ENCODE results near the gene IL1B.

IL1B gene

DNA sequence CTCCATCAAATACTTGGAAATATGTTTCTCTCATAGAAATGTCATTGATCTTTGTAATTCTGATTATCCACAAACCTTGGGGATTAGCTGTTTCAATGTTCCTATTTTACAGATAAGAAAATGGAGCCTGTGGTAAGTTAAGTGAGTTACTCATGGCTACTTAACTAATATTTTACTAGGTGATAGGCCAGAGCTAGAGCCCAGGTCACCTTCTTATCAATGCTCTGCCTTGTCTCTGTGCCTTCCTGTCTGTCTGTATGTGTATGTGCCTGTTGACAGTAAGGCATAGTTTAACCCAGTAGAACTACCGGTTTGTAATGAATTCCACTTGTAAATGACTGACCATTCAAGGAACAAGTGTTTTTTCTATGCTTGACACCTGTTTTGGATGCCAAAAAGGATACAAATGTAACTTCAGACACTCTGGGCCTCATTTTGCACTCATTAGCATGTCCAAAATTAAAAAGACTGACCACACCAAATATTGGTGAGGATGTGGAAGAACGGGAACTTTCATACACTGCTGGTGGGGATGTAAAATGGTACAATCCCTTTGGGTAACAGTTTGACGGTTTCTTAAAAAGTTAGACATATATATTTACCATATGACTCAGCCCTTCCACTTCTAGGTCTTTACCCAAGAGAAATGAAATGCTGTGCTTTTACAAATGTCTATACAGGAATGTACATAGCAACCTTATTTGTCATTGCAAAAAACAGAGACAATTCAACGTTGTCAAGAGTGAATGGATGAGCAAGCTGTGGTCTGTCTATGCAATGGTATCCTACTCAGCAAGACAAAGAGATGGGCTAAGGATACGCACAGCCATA is 32.7 kb downstream of the IL1B start:
- DNase-seq (ENCODE audit: low read depth) = no peak

DNA sequence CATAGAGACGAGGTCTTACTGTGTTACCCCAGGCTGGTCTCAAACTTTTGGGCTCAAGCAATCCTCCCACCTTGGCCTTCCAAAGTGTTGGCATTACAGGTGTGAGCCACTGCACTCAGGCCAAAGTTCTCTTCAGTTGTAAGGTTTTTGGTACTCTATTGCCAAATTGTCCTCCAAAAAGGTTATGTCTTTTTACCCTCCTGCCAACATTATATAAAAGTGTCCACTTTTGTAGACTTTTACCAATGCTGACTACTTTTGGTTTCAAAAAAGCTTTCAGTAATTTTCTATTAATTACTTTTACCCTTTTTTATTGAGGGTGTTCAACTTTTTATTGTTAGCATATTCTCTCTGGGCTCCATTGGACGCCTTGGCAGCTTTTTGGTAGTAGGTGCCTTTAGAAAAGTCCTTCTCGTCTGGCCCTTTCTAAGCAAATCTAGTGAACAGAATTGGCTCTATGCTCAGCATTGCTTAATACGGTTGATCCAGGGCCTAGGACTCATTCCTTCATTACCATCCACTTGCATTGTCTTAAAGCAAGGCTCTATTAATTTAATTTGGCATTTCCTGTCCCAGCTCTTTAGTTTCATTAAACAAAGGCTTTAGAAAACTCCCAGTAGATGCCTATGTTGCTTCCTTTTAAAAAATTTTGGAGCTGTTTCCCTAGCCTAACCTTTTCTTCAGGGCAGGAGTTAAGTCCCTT is 35.5 kb downstream of the IL1B start:
- no peak for DNase-seq (ENCODE audit: low read depth)

DNA sequence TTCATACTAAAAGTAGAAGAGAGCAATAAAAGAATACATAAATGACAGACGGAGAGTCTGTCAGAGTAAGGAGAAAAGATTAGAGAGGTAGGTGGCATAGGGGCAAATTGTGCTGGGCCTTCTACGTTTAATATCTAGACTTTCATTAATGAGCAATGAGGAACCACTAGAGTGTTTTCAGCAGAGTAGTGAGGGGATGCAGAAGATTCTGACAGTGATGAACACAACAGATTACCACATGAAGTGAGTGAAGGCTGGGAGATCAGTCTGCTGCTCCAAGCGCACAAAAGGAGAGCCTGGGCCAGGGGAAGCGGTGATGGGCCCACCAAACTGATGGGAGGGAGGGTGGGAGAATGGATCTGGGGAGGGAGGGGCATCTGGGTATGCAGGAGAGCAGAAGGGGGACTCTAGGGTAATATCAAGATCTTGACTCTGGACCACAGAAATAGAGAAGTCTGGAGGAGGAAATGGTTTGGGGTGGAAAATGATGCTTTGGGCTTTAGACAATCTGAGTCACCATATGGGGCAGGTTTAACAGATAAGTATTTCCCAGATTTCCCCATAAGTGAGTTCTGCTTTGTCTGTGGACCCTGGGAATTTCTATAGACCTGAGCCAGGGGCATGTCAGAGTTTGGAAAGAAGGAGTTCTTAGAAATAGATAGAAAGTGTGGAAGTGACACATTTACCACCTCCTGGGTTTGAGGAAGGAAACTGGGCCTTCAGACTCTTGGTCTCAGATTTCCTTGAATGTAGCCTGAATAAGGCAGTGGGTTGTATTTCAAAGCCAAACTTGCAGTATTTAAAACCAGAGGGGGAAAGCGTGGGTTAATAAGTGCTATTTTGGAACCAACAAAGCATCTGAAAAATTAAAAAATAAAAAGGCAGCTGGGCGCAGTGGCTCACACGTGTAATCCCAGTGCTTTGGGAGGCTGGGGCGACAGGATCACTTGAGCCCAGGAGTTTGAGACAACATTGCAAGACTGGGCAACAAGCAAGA is 37.3 kb downstream of the IL1B start:
- no peak for DNase-seq (ENCODE audit: low read depth)

GRCh38 chr2:112796486-112796885 is 40.1 kb downstream of the IL1B start:
- DNase-seq (ENCODE audit: low read depth) = no peak

- no peak for DNase-seq (ENCODE audit: low read depth)
These were observed 40.8 kb downstream of the IL1B start for GRCh38 chr2:112795774-112796173.

DNA sequence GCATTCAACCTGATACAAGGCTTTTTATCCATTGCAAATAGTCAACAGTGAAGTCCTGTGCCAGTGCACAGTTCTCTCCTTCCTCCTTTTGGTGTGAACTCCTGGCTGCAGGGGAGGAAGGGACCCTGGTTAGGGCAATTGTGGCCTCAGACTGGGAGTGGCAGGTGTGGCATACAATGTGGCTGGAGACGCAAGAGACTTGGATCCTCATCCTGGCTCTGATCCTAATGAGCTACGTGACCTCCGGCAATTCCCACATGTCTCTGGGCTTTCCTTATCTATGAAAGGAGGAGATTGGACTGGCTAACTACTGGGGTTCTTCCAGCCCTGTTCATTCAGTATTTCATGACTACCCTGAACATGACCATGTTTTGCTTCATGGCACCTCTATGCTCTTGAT is 41.7 kb downstream of the IL1B start:
- no peak for DNase-seq (ENCODE audit: low read depth)

GRCh38 chr2:112794131-112794733 is 42.3 kb downstream of the IL1B start:
- DNase-seq (ENCODE audit: low read depth) = no peak

- DNase-seq (ENCODE audit: low read depth) = no peak
These were observed 43.1 kb downstream of the IL1B start for GRCh38 chr2:112793449-112793978.

GRCh38 chr2:112792419-112792818 is 44.2 kb downstream of the IL1B start:
- DNase-seq (ENCODE audit: low read depth) = no peak

DNA sequence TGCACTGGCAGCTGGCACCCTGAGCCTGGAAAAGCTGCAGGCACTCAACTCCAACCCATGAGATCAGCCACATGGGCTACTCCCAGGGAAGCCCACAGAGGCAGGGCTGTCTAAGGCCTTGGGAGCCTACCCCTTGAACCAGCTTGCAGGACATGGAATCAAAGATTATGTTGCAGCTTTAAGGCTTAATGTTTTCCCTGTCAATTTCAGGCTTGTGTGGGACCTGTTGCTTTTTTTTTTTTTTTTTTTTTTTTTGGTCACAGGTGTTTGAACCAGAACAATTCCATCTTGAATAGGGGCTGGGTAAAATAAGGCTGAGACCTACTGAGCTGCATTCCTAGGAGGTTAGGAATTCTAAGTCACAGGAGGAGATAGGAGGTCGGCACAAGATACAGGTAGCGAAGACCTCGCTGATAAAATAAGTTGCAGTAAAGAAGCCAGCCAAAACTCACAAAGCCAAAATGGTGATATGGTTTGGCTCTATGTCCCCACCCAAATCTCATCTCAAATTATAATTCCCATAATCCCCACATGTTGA is 44.8 kb downstream of the IL1B start:
- DNase-seq (ENCODE audit: low read depth) = no peak

- no peak for DNase-seq (ENCODE audit: low read depth)
These were observed 45.6 kb downstream of the IL1B start for GRCh38 chr2:112791019-112791418.

DNA sequence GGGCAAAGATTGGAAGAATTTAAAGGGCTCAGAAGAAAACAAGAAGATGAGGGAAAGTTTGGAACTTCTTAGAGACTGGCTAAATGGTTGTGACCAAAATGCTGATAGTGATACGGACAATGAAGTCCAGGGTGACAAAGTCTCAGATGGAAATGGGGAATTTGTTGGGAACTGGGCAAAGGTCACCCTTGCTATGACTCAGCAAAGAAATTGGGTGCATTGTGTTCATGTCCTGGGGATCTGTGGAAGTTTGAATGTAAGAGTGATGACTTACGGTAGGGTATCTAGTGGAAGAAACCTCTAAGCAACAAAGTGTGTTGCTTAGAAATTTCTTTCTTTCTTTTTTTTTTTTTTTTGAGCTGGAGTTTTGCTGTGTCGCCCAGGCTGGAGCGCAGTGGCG is 46.3 kb downstream of the IL1B start:
- no peak for DNase-seq (ENCODE audit: low read depth)

- no peak for DNase-seq (ENCODE audit: low read depth)
These were observed 47.4 kb downstream of the IL1B start for GRCh38 chr2:112789186-112789585.

DNA sequence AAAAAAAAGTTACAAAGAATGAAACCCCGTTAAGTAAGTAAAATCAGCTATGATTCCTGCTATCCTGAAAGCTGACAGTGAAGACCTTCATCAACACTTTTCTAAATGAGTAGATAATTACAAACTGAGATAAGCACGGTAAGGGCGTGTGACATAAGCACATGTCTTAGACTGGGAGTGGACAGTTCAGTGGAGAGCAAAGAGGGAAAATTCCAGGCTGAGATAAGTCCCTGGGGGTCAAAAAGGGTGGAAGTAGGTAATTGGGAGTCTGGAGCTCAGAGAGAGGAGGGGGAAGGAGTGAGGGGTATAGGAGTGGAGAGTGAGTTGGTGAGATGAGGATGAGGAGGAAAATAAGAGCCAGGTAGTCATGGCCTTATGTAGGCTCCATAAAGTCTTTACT is 47.9 kb downstream of the IL1B start:
- DNase-seq (ENCODE audit: low read depth) = no peak

GRCh38 chr2:112787729-112788393 is 48.7 kb downstream of the IL1B start:
- DNase-seq (ENCODE audit: low read depth) = no peak

- no peak for DNase-seq (ENCODE audit: low read depth)
These were observed 49.3 kb downstream of the IL1B start for GRCh38 chr2:112787294-112787693.

- DNase-seq (ENCODE audit: low read depth) = no peak
These were observed 52.1 kb downstream of the IL1B start, which contains the start of gene IL1A for GRCh38 chr2:112784199-112785189. TSS of gene IL1A (minus strand) at chr2:112784493. CDS start at chr2:112783770, 723 bp downstream.

DNA sequence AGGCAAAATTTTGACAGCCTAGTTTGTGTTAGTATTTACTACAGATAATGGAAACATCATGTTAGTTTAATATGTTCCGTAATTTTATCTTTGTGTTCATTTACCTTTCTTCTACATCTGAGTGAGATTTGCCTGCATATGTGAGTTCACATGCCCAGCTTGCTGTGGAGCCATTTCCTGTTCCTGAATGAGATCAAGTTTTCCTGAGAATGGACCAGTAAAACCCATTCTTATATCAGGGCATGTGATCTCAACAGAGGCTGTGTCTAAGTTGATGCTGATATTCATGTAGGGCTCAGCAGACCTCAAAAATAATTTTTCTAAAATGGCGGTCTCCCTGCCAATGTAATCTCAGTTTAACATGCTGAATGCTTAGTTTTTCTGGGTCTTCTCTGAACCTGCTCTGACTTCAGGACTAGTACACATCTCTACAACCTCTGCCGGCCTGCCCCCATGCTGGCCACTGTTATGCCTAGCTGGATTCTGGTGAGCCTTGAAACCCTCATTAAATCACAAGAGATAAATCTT is 53.3 kb downstream of the IL1B start:
- no peak for DNase-seq (ENCODE audit: low read depth)

DNA sequence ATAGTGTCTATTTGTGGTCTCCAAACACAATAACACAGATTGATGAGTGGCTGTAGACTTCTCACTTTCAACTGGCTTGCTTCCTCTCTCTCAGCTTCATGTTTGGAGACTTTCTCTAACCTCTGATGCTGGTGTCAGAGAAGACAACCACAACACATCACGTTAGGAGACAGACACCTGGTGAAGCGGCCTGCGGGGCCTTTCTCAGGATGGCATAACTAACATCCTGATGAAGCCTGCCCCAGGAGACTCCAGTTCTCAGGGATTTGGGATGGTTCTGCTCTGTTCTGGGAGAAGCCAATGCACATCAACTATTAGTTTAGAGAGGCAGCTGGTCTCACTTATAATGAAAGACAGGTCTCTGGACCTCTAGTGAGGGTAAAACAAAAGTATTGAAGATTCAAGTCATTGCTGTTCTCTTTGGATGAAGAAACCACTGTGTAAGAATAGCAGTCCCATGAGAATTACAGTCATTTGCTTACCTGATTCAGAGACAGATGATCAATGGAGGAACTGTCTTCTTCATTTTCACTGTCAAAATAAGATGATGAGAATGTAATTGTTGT is 54.3 kb downstream of the IL1B start:
- DNase-seq (ENCODE audit: low read depth) = no peak

Data from activated T-helper 1 cell treated with Interleukin-2 at 50 U/mL for 16 hours (primary cell).